Globus pallidus (tissue), 1 donor: Measurements from ENCODE around the gene COPS3.

ENCODE experiments used
- DNase-seq: peaks from one replicate; pipeline ENCODE4 v3.0.0-alpha.2; 2015; ENCODE audit warnings: low spot score

Gene COPS3

GRCh38 chr17:17216236-17216635 lies 64.8 kb downstream of the COPS3 start:
- DNase-seq = no peak

- DNase-seq = no peak
Observed at GRCh38 chr17:17215575-17215974, 65.5 kb downstream of the COPS3 start.

GRCh38 chr17:17214646-17215436 lies 66.2 kb downstream of the COPS3 start:
- DNase-seq = no peak

GRCh38 chr17:17213775-17214174 lies 67.3 kb downstream of the COPS3 start:
- DNase-seq = no peak

GRCh38 chr17:17207998-17208397 lies 73.0 kb downstream of the COPS3 start:
- no peak for DNase-seq

- DNase-seq = no peak
Observed at GRCh38 chr17:17206913-17207335, 74.1 kb downstream of the COPS3 start.

GRCh38 chr17:17206124-17206912 lies 74.7 kb downstream of the COPS3 start, which contains the start of gene PLD6:
TSS of gene PLD6 (minus strand) at chr17:17206333. CDS start at chr17:17206286, 47 bp downstream.
- no peak for DNase-seq

- DNase-seq = no peak
Observed at GRCh38 chr17:17205368-17206123, 75.5 kb downstream of the COPS3 start.

GRCh38 chr17:17204635-17205231 lies 76.3 kb downstream of the COPS3 start:
- no peak for DNase-seq

- peak; percentile 78 for DNase-seq
Observed at GRCh38 chr17:17204041-17204591, 76.9 kb downstream of the COPS3 start.

- no peak for DNase-seq
Observed at GRCh38 chr17:17203173-17203730, 77.8 kb downstream of the COPS3 start.

GRCh38 chr17:17201907-17202306 lies 79.1 kb downstream of the COPS3 start:
- DNase-seq = no peak

GRCh38 chr17:17201271-17201670 lies 79.8 kb downstream of the COPS3 start:
- DNase-seq = no peak

GRCh38 chr17:17200831-17201230 lies 80.2 kb downstream of the COPS3 start:
- DNase-seq = no peak

- DNase-seq = no peak
Observed at GRCh38 chr17:17200311-17200710, 80.7 kb downstream of the COPS3 start.

GRCh38 chr17:17198281-17198680 lies 82.8 kb downstream of the COPS3 start:
- DNase-seq = no peak

- no peak for DNase-seq
Observed at GRCh38 chr17:17196776-17197175, 84.3 kb downstream of the COPS3 start.
